NCI-H1048 (cell line): ENCODE measurements around the gene CLDN5.

Experiments used
- DNase-seq: peaks from one replicate; lab custom pipeline; 2025; lab: John Stamatoyannopoulos, UW

Gene CLDN5

GRCh38 chr22:19522190-19522880 is 1.9 kb downstream of the CLDN5 start:
- DNase-seq, result no peak

GRCh38 chr22:19520566-19521305 is 3.5 kb downstream of the CLDN5 start:
- no peak for DNase-seq

GRCh38 chr22:19520007-19520406 is 4.2 kb downstream of the CLDN5 start:
- DNase-seq, result no peak

GRCh38 chr22:19519041-19519926 is 4.9 kb downstream of the CLDN5 start:
- DNase-seq, result no peak

GRCh38 chr22:19518635-19519034 is 5.6 kb downstream of the CLDN5 start:
- DNase-seq, result no peak

GRCh38 chr22:19517919-19518611 is 6.1 kb downstream of the CLDN5 start:
- DNase-seq, result no peak

- DNase-seq, result no peak
Measured at GRCh38 chr22:19517171-19517500, 7.1 kb downstream of the CLDN5 start.

- DNase-seq, result no peak
Measured at GRCh38 chr22:19516378-19517170, 7.6 kb downstream of the CLDN5 start.

GRCh38 chr22:19515654-19516377 is 8.4 kb downstream of the CLDN5 start:
- DNase-seq, result no peak

GRCh38 chr22:19514831-19515565 is 9.2 kb downstream of the CLDN5 start:
- no peak for DNase-seq

GRCh38 chr22:19513823-19514222 is 10.4 kb downstream of the CLDN5 start:
- DNase-seq, result no peak

GRCh38 chr22:19510919-19511341 is 13.3 kb downstream of the CLDN5 start:
- DNase-seq, result no peak

GRCh38 chr22:19509923-19510322 is 14.3 kb downstream of the CLDN5 start:
- DNase-seq, result no peak

- DNase-seq, result no peak
Measured at GRCh38 chr22:19509191-19509590, 15.0 kb downstream of the CLDN5 start.

GRCh38 chr22:19508024-19508776 is 16.0 kb downstream of the CLDN5 start:
- no peak for DNase-seq

GRCh38 chr22:19507534-19507861 is 16.7 kb downstream of the CLDN5 start:
- no peak for DNase-seq

- no peak for DNase-seq
Measured at GRCh38 chr22:19506212-19506611, 18.0 kb downstream of the CLDN5 start.

- no peak for DNase-seq
Measured at GRCh38 chr22:19505735-19506126, 18.5 kb downstream of the CLDN5 start.
